Tibial nerve (tissue), 4 donors: ENCODE data around the gene BRSK2. TPM values are rescaled to one million over a fixed set of nuclear protein-coding genes. Genes with fewer than 3 reads are reported as not detected.
"Not testable (repeated sequence)": the region's sequence is repeated elsewhere in the genome, so short reads cannot be mapped to it uniquely, and the experiment has no call there.

ENCODE experiments used
- DNase-seq, 2 donors: peaks; one replicate each; pipeline ENCODE4 v3.0.0-alpha.2; 2019; ENCODE audit warnings: low spot score in 2 of 2
- H3K27ac ChIP-seq, 4 donors: fragments of 200-600 bp; sonication (generic) in 3 of 4; one replicate each; pipeline ENCODE4 v1.5.1; 2017 to 2019; ENCODE audit warnings: mild to moderate bottlenecking in 1 of 4
- H3K27me3 ChIP-seq, 2 donors: fragments of 200-600 bp; sonication (generic) in 1 of 2; one replicate each; pipeline versions ENCODE4 v1.5.1 to v1.6.0; 2017 to 2019
- H3K36me3 ChIP-seq, 3 donors: fragments of 200-600 bp; sonication (generic); one replicate each; pipeline ENCODE4 v1.5.1; 2018 to 2019
- H3K4me1 ChIP-seq, 4 donors: fragments of 200-600 bp; sonication (generic) in 3 of 4; one replicate each; pipeline ENCODE4 v1.5.1; 2017 to 2019
- H3K4me3 ChIP-seq, 4 donors: fragments of 200-600 bp; sonication (generic) in 3 of 4; one replicate each; pipeline ENCODE4 v1.5.1; 2017 to 2019; ENCODE audit warnings: mild to moderate bottlenecking in 1 of 4, moderate library complexity in 1 of 4
- H3K9me3 ChIP-seq, 4 donors: fragments of 200-600 bp; sonication (generic) in 3 of 4; one replicate each; pipeline ENCODE4 v1.5.1; 2017 to 2019
- EP300 ChIP-seq, 2 donors: sonication (generic); formaldehyde crosslinking; IDR thresholded peaks; one replicate each; pipeline ENCODE4 v1.6.1; 2017; ENCODE audit warnings: antibody characterized with exemption in 2 of 2, mild to moderate bottlenecking in 1 of 2
- POLR2A ChIP-seq, 2 donors: fragments of 450-650 bp; IDR thresholded peaks; one replicate each; pipeline ENCODE4 v1.6.1; 2017; ENCODE audit warnings: antibody characterized with exemption in 2 of 2, mild to moderate bottlenecking in 2 of 2, moderate library complexity in 2 of 2
- WGBS, 2 donors: methylation state at CpG; one replicate each; pipeline ENCODE4 v1.1.5; 2018; 5-methylcytosine and 5-hydroxymethylcytosine counted together
- total RNA-seq, 4 donors: library from RNA; depleted of rRNA; stranded (reverse); fragments of >200 nt; gene quantifications; one replicate each; pipeline ENCODE4 v1.1.0, GENCODE V29; 2016
- TF ChIP-seq, protein P1 (sequence below), 5 experiments: fragments of 200-600 bp in 3 of 5; fragments of 450-650 bp in 2 of 5; sonication (generic) in 3 of 5; IDR thresholded peaks; one replicate each; pipeline ENCODE4 v1.5.1; 2016 to 2019; ENCODE audit warnings: antibody characterized with exemption in 5 of 5, mild to moderate bottlenecking in 3 of 5, moderate library complexity in 2 of 5

The BRSK2 gene
- total RNA-seq, 4 donors from 2014 or later: 2.4 to 7.8 (median 4.6) TPM

- DNase-seq: no peak
- WGBS, 2 donors: 70 to 77% methylated on average over 22 to 27 of the region's 31 CpGs
- TF ChIP-seq EP300 (IDR thresholded peaks at IDR 0.05): no peak
- TF ChIP-seq, protein P1, sequence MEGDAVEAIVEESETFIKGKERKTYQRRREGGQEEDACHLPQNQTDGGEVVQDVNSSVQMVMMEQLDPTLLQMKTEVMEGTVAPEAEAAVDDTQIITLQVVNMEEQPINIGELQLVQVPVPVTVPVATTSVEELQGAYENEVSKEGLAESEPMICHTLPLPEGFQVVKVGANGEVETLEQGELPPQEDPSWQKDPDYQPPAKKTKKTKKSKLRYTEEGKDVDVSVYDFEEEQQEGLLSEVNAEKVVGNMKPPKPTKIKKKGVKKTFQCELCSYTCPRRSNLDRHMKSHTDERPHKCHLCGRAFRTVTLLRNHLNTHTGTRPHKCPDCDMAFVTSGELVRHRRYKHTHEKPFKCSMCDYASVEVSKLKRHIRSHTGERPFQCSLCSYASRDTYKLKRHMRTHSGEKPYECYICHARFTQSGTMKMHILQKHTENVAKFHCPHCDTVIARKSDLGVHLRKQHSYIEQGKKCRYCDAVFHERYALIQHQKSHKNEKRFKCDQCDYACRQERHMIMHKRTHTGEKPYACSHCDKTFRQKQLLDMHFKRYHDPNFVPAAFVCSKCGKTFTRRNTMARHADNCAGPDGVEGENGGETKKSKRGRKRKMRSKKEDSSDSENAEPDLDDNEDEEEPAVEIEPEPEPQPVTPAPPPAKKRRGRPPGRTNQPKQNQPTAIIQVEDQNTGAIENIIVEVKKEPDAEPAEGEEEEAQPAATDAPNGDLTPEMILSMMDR (IDR thresholded peaks at IDR 0.05): no peak
- no peak for TF ChIP-seq POLR2A (IDR thresholded peaks at IDR 0.05)
- Histone ChIP-seq H3K27me3 (peaks cover 0 to 8% of the 10 kb centered on the region in 2 donors), H3K9me3 (no peaks in the 10 kb centered on the region), H3K27ac (no peak overlapping the region), H3K4me1 (peaks cover 0 to 5% (median 0%) of the 10 kb centered on the region in 4 donors), H3K36me3 (no peaks in the 10 kb centered on the region), H3K4me3 (no peak overlapping the region)
Observed at GRCh38 chr11:1406571-1407485, 17.1 kb downstream of the BRSK2 start.

- Histone ChIP-seq H3K4me1 (no peaks in the 10 kb centered on the region), H3K4me3 (no peak overlapping the region), H3K27ac (no peak overlapping the region), H3K36me3 (no peaks in the 10 kb centered on the region), H3K9me3 (no peaks in the 10 kb centered on the region), H3K27me3 (no peaks in the 10 kb centered on the region)
- 87% methylated on average over 8 of the region's 8 CpGs for WGBS, 2 donors
- DNase-seq: no peak
- TF ChIP-seq POLR2A (IDR thresholded peaks at IDR 0.05): no peak
- TF ChIP-seq EP300 (IDR thresholded peaks at IDR 0.05): no peak
- TF ChIP-seq, protein P1 (IDR thresholded peaks at IDR 0.05): no peak
Observed at GRCh38 chr11:1407668-1408067, 17.9 kb downstream of the BRSK2 start.

GRCh38 chr11:1408346-1408745 is 18.6 kb downstream of the BRSK2 start:
- Histone ChIP-seq H3K9me3 (no peaks in the 10 kb centered on the region), H3K4me3 (no peak overlapping the region), H3K27me3 (no peaks in the 10 kb centered on the region), H3K27ac (no peak overlapping the region), H3K36me3 (no peaks in the 10 kb centered on the region), H3K4me1 (no peaks in the 10 kb centered on the region)
- 79 to 92% methylated on average over 7 to 9 of the region's 9 CpGs for WGBS, 2 donors
- TF ChIP-seq EP300 (IDR thresholded peaks at IDR 0.05): no peak
- TF ChIP-seq POLR2A (IDR thresholded peaks at IDR 0.05): no peak
- TF ChIP-seq, protein P1 (IDR thresholded peaks at IDR 0.05): no peak
- DNase-seq: no peak

DNA sequence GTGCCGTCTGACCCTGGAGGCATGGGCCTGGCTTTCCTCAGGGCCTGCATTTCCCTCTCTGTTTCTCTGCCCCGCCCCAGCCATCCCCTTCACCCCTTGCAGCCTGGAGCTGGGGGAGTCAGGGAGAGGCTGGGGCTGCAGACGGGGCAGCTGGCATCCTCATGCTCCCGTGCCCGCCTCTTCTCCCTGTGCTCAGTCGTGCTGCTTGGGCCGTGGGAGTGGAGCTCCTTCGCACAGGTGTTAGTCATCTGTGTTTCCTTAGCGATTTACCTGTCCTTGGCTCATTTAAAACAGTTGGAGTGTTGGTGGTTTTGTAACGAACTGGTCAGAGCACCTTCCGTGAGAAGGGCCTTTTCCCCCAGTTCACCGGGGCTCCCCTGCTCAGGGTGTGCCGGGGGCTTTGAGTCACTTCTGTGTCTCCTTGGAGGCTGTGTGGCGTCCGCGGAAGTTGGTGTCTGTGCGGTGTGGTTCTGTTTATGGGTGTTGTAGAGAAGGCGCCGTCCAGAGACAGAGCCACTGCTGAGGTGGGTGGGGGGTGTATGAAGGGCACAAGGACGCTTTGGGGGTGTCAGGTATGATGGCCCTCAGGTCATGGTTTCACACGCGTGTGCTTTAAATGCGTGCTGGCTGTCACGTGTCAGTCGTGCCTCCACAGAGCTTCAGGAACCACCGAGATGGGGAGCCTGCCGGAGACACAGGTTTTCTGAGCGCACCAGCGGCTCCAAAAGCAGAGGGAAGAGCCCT is 19.5 kb downstream of the BRSK2 start:
- TF ChIP-seq, protein P1 (IDR thresholded peaks at IDR 0.05): no peak
- TF ChIP-seq EP300 (IDR thresholded peaks at IDR 0.05) (no peak), POLR2A (IDR thresholded peaks at IDR 0.05) (no peak)
- H3K4me1 ChIP-seq: no peaks in the 10 kb centered on the region
- WGBS, 2 donors: 74 to 76% methylated on average over 28 to 29 of the region's 29 CpGs
- H3K36me3 ChIP-seq: no peaks in the 10 kb centered on the region
- no peak overlapping the region for H3K27ac ChIP-seq
- no peaks in the 10 kb centered on the region for H3K9me3 ChIP-seq
- H3K27me3 ChIP-seq: no peaks in the 10 kb centered on the region
- no peak overlapping the region for H3K4me3 ChIP-seq
- DNase-seq: no peak

- not testable (repeated sequence) for H3K9me3 ChIP-seq, H3K4me3 ChIP-seq, H3K36me3 ChIP-seq, DNase-seq, H3K4me1 ChIP-seq, H3K27ac ChIP-seq, H3K27me3 ChIP-seq
- 84 to 93% methylated on average over 9 to 13 of the region's 29 CpGs for whole genome bisulfite sequencing, 2 donors
Observed at GRCh38 chr11:1409852-1410125, 20.1 kb downstream of the BRSK2 start.
